Measurements from ENCODE around the gene LRRC3C. TPM values are rescaled to one million over a fixed set of nuclear protein-coding genes. Genes with fewer than 3 reads are reported as not detected.

LRRC3C gene
- polyA plus RNA-seq, 1 donor from 2014 or later = not detected

- H3K36me3 ChIP-seq (ENCODE audit: insufficient read depth, low read length) = no peaks in the 10 kb centered on the region
- no peaks in the 10 kb centered on the region for H3F3A ChIP-seq (ENCODE audit: insufficient read depth, low read length, poor library complexity, severe bottlenecking)
- no peak overlapping the region for H2AFZ ChIP-seq (ENCODE audit: low read depth, low read length)
- no peak overlapping the region for H3K4me3 ChIP-seq (ENCODE audit: low read length)
- H3K27ac ChIP-seq (ENCODE audit: low read length) = no peak overlapping the region
- H3K9me2 ChIP-seq (ENCODE audit: insufficient read depth, low read length) = no peaks in the 10 kb centered on the region
- H3K27me3 ChIP-seq (ENCODE audit: insufficient read depth, low read depth, low read length) = no peaks in the 10 kb centered on the region
- no peak overlapping the region for H3K4me2 ChIP-seq (ENCODE audit: low read length)
- no peak overlapping the region for H3K9ac ChIP-seq (ENCODE audit: low read length)
- H4K20me1 ChIP-seq (ENCODE audit: insufficient read depth) = no peaks in the 10 kb centered on the region
- H3K79me2 ChIP-seq (replicated peaks; ENCODE audit: insufficient read depth, low read length) = no peaks in the 10 kb centered on the region
- no peak for TF ChIP-seq REST (IDR thresholded peaks at IDR 0.05; ENCODE audit: borderline replicate concordance)
- TF ChIP-seq TAF1 (IDR thresholded peaks at IDR 0.05; ENCODE audit: low read depth) = no peak
- no peak for TF ChIP-seq POLR2AphosphoS5 (IDR thresholded peaks at IDR 0.05)
- no peak for TF ChIP-seq EZH2 (IDR thresholded peaks at IDR 0.05; ENCODE audit: borderline replicate concordance, insufficient read depth, low read length, poor library complexity, severe bottlenecking)
- TF ChIP-seq SMC3 (conservative IDR thresholded peaks at IDR 0.05; ENCODE audit: poor library complexity) = no peak
- TF ChIP-seq MXI1 (conservative IDR thresholded peaks at IDR 0.05; ENCODE audit: poor library complexity, severe bottlenecking) = no peak
- no peaks in the 10 kb centered on the region for H3K9me3 ChIP-seq (ENCODE audit: low read length)
These were observed 36.3 kb downstream of the LRRC3C start for GRCh38 chr17:39963829-39964228.

GRCh38 chr17:39965017-39965699, 37.6 kb downstream of the LRRC3C start:
- Histone ChIP-seq H3K27ac (ENCODE audit: low read length) (no peak overlapping the region), H3K9ac (ENCODE audit: low read length) (no peak overlapping the region), H3K9me3 (ENCODE audit: low read length) (no peaks in the 10 kb centered on the region), H3K27me3 (ENCODE audit: insufficient read depth, low read depth, low read length) (no peaks in the 10 kb centered on the region), H4K20me1 (ENCODE audit: insufficient read depth) (no peaks in the 10 kb centered on the region), H3K79me2 (replicated peaks; ENCODE audit: insufficient read depth, low read length) (no peaks in the 10 kb centered on the region), H3K4me2 (ENCODE audit: low read length) (no peak overlapping the region), H3F3A (ENCODE audit: insufficient read depth, low read length, poor library complexity, severe bottlenecking) (no peaks in the 10 kb centered on the region), H3K9me2 (ENCODE audit: insufficient read depth, low read length) (no peaks in the 10 kb centered on the region), H3K36me3 (ENCODE audit: insufficient read depth, low read length) (no peaks in the 10 kb centered on the region), H2AFZ (ENCODE audit: low read depth, low read length) (no peak overlapping the region), H3K4me3 (ENCODE audit: low read length) (no peak overlapping the region)
- TF ChIP-seq EP300 (conservative IDR thresholded peaks at IDR 0.05; ENCODE audit: poor library complexity, severe bottlenecking) (no peak), MXI1 (conservative IDR thresholded peaks at IDR 0.05; ENCODE audit: poor library complexity, severe bottlenecking) (no peak), POLR2AphosphoS5 (IDR thresholded peaks at IDR 0.05) (no peak)

GRCh38 chr17:39966771-39967170, 39.2 kb downstream of the LRRC3C start:
- no peaks in the 10 kb centered on the region for H3K36me3 ChIP-seq (ENCODE audit: insufficient read depth, low read length)
- no peak overlapping the region for H3K4me3 ChIP-seq (ENCODE audit: low read length)
- TF ChIP-seq POLR2AphosphoS5 (IDR thresholded peaks at IDR 0.05) (no peak), RAD21 (conservative IDR thresholded peaks at IDR 0.05) (no peak), EZH2 (IDR thresholded peaks at IDR 0.05; ENCODE audit: borderline replicate concordance, insufficient read depth, low read length, poor library complexity, severe bottlenecking) (no peak), TAF1 (IDR thresholded peaks at IDR 0.05; ENCODE audit: low read depth) (no peak), SMC3 (conservative IDR thresholded peaks at IDR 0.05; ENCODE audit: poor library complexity) (no peak), MXI1 (conservative IDR thresholded peaks at IDR 0.05; ENCODE audit: poor library complexity, severe bottlenecking) (no peak)
- H4K20me1 ChIP-seq (ENCODE audit: insufficient read depth) = no peaks in the 10 kb centered on the region
- no peak overlapping the region for H3K9ac ChIP-seq (ENCODE audit: low read length)
- no peaks in the 10 kb centered on the region for H3K9me2 ChIP-seq (ENCODE audit: insufficient read depth, low read length)
- H3K27ac ChIP-seq (ENCODE audit: low read length) = no peak overlapping the region
- H3K4me2 ChIP-seq (ENCODE audit: low read length) = no peak overlapping the region
- H3F3A ChIP-seq (ENCODE audit: insufficient read depth, low read length, poor library complexity, severe bottlenecking) = no peaks in the 10 kb centered on the region
- H3K79me2 ChIP-seq (replicated peaks; ENCODE audit: insufficient read depth, low read length) = no peaks in the 10 kb centered on the region
- no peak overlapping the region for H2AFZ ChIP-seq (ENCODE audit: low read depth, low read length)
- no peaks in the 10 kb centered on the region for H3K27me3 ChIP-seq (ENCODE audit: insufficient read depth, low read depth, low read length)
- no peaks in the 10 kb centered on the region for H3K9me3 ChIP-seq (ENCODE audit: low read length)

Measured in neural cell (in vitro differentiated cells).